Keratinocyte (primary cell): ENCODE measurements around the gene PARL.

ENCODE experiments used
- EZH2 ChIP-seq: IDR thresholded peaks from one replicate; pipeline ENCODE4 v1.6.1; 2012; ENCODE audit warnings: inconsistent platforms, mild to moderate bottlenecking, low read length, moderate library complexity
- TF ChIP-seq, protein P1 (sequence below), 3 experiments: IDR thresholded peaks in 1 of 3; conservative IDR thresholded peaks in 1 of 3; optimal IDR thresholded peaks in 1 of 3; 2 replicates in 2 of 3; 3 replicates in 1 of 3; pipeline versions ENCODE3 to v1.5.1; 2011; ENCODE audit warnings: low read length in 3 of 3, mild to moderate bottlenecking in 3 of 3, moderate library complexity in 2 of 3, control low read depth in 1 of 3, inconsistent platforms in 1 of 3; ENCODE audit not compliant: insufficient read depth in 2 of 3; ENCODE audit errors: extremely low read depth in 1 of 3

DNA sequence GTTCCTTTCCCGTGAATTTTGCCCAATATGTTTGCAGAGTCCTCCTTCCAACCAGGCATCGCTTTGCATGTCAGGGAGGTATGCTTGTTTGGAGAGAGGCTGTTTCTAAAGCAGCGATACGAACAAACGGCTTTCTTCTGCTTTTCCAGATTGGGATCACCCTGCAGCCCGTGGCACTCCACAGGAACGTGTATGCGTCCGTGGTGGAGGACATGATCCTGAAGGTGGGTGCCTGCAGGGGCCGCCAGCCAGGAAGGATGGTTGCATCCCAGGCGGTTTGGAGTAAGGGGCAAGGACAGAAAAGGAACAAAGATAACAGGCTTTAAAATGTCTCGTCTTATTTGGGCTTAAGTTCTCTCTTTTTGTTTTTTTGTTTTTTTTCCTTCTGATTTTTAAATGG, 76.8 kb downstream of the PARL start:
- no peak for TF ChIP-seq EZH2
- TF ChIP-seq, protein P1, sequence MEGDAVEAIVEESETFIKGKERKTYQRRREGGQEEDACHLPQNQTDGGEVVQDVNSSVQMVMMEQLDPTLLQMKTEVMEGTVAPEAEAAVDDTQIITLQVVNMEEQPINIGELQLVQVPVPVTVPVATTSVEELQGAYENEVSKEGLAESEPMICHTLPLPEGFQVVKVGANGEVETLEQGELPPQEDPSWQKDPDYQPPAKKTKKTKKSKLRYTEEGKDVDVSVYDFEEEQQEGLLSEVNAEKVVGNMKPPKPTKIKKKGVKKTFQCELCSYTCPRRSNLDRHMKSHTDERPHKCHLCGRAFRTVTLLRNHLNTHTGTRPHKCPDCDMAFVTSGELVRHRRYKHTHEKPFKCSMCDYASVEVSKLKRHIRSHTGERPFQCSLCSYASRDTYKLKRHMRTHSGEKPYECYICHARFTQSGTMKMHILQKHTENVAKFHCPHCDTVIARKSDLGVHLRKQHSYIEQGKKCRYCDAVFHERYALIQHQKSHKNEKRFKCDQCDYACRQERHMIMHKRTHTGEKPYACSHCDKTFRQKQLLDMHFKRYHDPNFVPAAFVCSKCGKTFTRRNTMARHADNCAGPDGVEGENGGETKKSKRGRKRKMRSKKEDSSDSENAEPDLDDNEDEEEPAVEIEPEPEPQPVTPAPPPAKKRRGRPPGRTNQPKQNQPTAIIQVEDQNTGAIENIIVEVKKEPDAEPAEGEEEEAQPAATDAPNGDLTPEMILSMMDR (optimal IDR thresholded peaks at IDR 0.05 in 1 of 3, IDR thresholded peaks at IDR 0.05 in 1 of 3, conservative IDR thresholded peaks at IDR 0.05 in 1 of 3; ENCODE audit: extremely low read depth in 1 of 3, insufficient read depth in 2 of 3, low read length in 3 of 3): no peak
